Loucy (cell line): ENCODE results near the gene C2CD5.

ENCODE experiments used
- H2AFZ ChIP-seq: fragments of 200-600 bp; sonication (generic); 2 replicates; pipeline ENCODE4 v1.6.0; 2016; ENCODE audit warnings: antibody characterized with exemption, mild to moderate bottlenecking, low read length, moderate library complexity
- H3F3A ChIP-seq: fragments of 200-600 bp; 2 replicates; pipeline ENCODE4 v1.6.0; 2016; ENCODE audit warnings: antibody characterized with exemption, low read depth, mild to moderate bottlenecking
- H3K27me3 ChIP-seq: fragments of 200-600 bp; sonication (generic); 2 replicates; pipeline ENCODE4 v1.6.1; 2014; ENCODE audit warnings: low read length, mild to moderate bottlenecking; ENCODE audit not compliant: insufficient read depth, poor library complexity, severe bottlenecking
- H3K36me3 ChIP-seq: fragments of 200-600 bp; sonication (generic); 2 replicates; pipeline ENCODE4 v1.6.1; 2016; ENCODE audit warnings: low read length; ENCODE audit not compliant: insufficient read depth
- H3K4me1 ChIP-seq: fragments of 200-600 bp; sonication (generic); 2 replicates; pipeline ENCODE4 v1.5.1; 2014; ENCODE audit warnings: low read length, mild to moderate bottlenecking; ENCODE audit not compliant: insufficient read depth, poor library complexity, severe bottlenecking
- H3K4me2 ChIP-seq: fragments of 200-600 bp; sonication (generic); 2 replicates; pipeline ENCODE4 v1.6.0; 2014; ENCODE audit warnings: antibody characterized with exemption, low read length, low read depth, mild to moderate bottlenecking; ENCODE audit not compliant: poor library complexity, severe bottlenecking
- H3K4me3 ChIP-seq: fragments of 200-600 bp; sonication (generic); 2 replicates; pipeline ENCODE4 v1.5.1; 2014; ENCODE audit warnings: low read length, mild to moderate bottlenecking, mixed read lengths; ENCODE audit not compliant: poor library complexity, severe bottlenecking
- H3K79me2 ChIP-seq: fragments of 200-600 bp; sonication (generic); 2 replicates; pipeline ENCODE4 v1.6.1; 2014; ENCODE audit warnings: low read length; ENCODE audit not compliant: insufficient read depth
- H3K9ac ChIP-seq: fragments of 200-600 bp; sonication (generic); 2 replicates; pipeline ENCODE4 v1.6.0; 2014; ENCODE audit warnings: mild to moderate bottlenecking, low read depth, low read length, moderate library complexity; ENCODE audit not compliant: poor library complexity, severe bottlenecking
- H3K9me2 ChIP-seq: fragments of 200-600 bp; sonication (generic); replicated peaks from 2 replicates; pipeline ENCODE4 v1.6.1; 2016; ENCODE audit warnings: low read depth, low read length, mixed read lengths
- H3K9me3 ChIP-seq: fragments of 200-600 bp; sonication (generic); 2 replicates; pipeline ENCODE4 v1.6.1; 2014; ENCODE audit warnings: mild to moderate bottlenecking, antibody characterized with exemption, low read length, low read depth; ENCODE audit not compliant: insufficient read depth
- H4K20me1 ChIP-seq: fragments of 200-600 bp; sonication (generic); 2 replicates; pipeline ENCODE4 v1.6.0; 2014; ENCODE audit warnings: antibody characterized with exemption, low read length, mild to moderate bottlenecking; ENCODE audit not compliant: insufficient read depth, poor library complexity, severe bottlenecking
- EZH2phosphoT487 ChIP-seq: fragments of 200-600 bp; IDR thresholded peaks from 2 replicates; pipeline ENCODE4 v1.6.1; 2018; ENCODE audit warnings: antibody characterized with exemption, mild to moderate bottlenecking, moderate library complexity, borderline replicate concordance
- TF ChIP-seq, protein P1 (sequence below): fragments of 200-600 bp; sonication (generic); conservative IDR thresholded peaks from 2 replicates; pipeline ENCODE4 v1.5.1; 2014; ENCODE audit warnings: mild to moderate bottlenecking, antibody characterized with exemption, low read length

The C2CD5 gene

DNA sequence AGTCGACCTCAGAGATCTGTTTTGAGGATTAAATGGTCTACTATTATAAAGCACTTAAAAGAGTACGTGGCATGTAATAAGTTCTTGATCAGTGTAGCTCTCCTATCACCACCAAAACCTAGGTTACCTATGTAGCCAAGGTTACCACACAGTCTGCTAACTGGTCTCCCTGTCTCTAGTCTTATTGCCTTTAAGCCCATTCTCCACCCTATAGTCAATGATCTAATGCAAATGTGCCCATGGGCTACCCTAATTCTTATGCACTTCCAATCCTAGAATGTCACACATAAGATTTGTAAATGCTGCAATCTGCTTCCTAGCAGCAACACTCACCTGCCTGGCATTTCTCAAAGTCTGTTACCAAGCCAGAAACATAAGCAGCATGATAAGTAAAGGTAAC lies 44.9 kb downstream of the C2CD5 start:
- Histone ChIP-seq H3K4me1 (no peaks in the 10 kb centered on the region), H3K4me2 (no peak overlapping the region), H3K9ac (no peak overlapping the region), H3K36me3 (peaks cover 14% of the 10 kb centered on the region; the same call in 1 of the 2 replicates), H2AFZ (no peak overlapping the region), H3K9me3 (no peaks in the 10 kb centered on the region), H3K79me2 (no peaks in the 10 kb centered on the region), H4K20me1 (no peaks in the 10 kb centered on the region), H3F3A (no peaks in the 10 kb centered on the region), H3K4me3 (no peak overlapping the region), H3K27me3 (no peaks in the 10 kb centered on the region), H3K9me2 (no peaks in the 10 kb centered on the region)
- TF ChIP-seq, protein P1, sequence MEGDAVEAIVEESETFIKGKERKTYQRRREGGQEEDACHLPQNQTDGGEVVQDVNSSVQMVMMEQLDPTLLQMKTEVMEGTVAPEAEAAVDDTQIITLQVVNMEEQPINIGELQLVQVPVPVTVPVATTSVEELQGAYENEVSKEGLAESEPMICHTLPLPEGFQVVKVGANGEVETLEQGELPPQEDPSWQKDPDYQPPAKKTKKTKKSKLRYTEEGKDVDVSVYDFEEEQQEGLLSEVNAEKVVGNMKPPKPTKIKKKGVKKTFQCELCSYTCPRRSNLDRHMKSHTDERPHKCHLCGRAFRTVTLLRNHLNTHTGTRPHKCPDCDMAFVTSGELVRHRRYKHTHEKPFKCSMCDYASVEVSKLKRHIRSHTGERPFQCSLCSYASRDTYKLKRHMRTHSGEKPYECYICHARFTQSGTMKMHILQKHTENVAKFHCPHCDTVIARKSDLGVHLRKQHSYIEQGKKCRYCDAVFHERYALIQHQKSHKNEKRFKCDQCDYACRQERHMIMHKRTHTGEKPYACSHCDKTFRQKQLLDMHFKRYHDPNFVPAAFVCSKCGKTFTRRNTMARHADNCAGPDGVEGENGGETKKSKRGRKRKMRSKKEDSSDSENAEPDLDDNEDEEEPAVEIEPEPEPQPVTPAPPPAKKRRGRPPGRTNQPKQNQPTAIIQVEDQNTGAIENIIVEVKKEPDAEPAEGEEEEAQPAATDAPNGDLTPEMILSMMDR: no peak
- no peak for TF ChIP-seq EZH2phosphoT487

DNA sequence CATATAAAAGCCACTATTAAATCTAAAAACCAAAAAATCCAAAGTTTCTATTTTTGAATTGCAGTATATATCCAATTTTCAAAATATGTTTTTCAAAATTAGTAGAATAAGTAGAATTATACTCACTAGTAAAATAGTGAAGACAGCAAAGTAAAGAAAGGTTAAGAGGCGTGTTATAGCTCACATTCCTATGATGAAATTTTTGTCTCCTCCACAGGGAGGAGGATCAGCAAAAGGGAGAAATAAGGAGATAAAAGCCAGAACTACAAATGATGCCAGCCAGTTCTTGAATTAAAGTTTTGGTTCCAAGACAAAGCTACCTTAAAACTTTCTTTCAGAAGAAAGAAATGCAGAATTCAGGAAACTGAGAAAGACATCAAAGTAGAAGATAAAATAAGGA lies 50.0 kb downstream of the C2CD5 start:
- H3F3A ChIP-seq: no peaks in the 10 kb centered on the region
- H3K4me2 ChIP-seq: no peak overlapping the region
- no peak overlapping the region for H3K9ac ChIP-seq
- peaks cover 37% of the 10 kb centered on the region for H3K36me3 ChIP-seq
- H2AFZ ChIP-seq: no peak overlapping the region
- no peaks in the 10 kb centered on the region for H4K20me1 ChIP-seq
- TF ChIP-seq EZH2phosphoT487: no peak
- TF ChIP-seq, protein P1: no peak
- no peaks in the 10 kb centered on the region for H3K4me1 ChIP-seq
- H3K9me2 ChIP-seq: no peaks in the 10 kb centered on the region
- no peak overlapping the region for H3K4me3 ChIP-seq
- no peaks in the 10 kb centered on the region for H3K9me3 ChIP-seq
- no peaks in the 10 kb centered on the region for H3K27me3 ChIP-seq
- H3K79me2 ChIP-seq: no peaks in the 10 kb centered on the region

DNA sequence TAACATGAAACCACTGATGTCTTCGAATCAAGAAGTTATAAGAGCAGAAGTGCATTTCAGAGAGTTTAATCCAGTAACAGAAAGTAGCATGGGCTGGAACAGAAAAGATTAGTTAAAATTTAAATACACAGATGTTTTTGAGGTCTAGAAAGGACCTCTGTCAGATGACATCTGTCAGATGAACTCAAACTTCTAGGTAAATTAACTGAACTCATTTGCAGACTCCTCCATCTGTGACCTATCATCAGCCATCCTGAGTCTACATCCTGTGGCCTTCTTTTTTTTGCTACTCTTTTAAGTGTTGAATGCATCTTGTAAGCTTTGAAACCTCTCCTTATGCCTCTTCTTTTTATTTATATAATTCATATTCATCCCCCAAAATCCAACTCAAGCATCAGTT lies 53.3 kb downstream of the C2CD5 start:
- no peaks in the 10 kb centered on the region for H3K79me2 ChIP-seq
- no peak overlapping the region for H3K4me2 ChIP-seq
- peaks cover 43% of the 10 kb centered on the region for H3K36me3 ChIP-seq
- H3K9me2 ChIP-seq: no peaks in the 10 kb centered on the region
- H3K9me3 ChIP-seq: no peaks in the 10 kb centered on the region
- H3K9ac ChIP-seq: no peak overlapping the region
- H3K4me1 ChIP-seq: no peaks in the 10 kb centered on the region
- no peak for TF ChIP-seq EZH2phosphoT487
- TF ChIP-seq, protein P1: no peak
- no peaks in the 10 kb centered on the region for H4K20me1 ChIP-seq
- no peaks in the 10 kb centered on the region for H3K27me3 ChIP-seq
- no peak overlapping the region for H2AFZ ChIP-seq
- no peak overlapping the region for H3K4me3 ChIP-seq
- H3F3A ChIP-seq: no peaks in the 10 kb centered on the region
